NCI-H187 treated with DMSO at 0.1 percent for 48 hours (cell line): ENCODE measurements around the gene FNBP1L.
"Not testable (repeated sequence)": the region's sequence is repeated elsewhere in the genome, so short reads cannot be mapped to it uniquely, and the experiment has no call there.

Experiments
- DNase-seq: peaks from one replicate; lab custom pipeline; 2025; lab: John Stamatoyannopoulos, UW

Gene FNBP1L

GRCh38 chr1:93532780-93533378, 85.0 kb downstream of the FNBP1L start:
- DNase-seq: no peak

DNA sequence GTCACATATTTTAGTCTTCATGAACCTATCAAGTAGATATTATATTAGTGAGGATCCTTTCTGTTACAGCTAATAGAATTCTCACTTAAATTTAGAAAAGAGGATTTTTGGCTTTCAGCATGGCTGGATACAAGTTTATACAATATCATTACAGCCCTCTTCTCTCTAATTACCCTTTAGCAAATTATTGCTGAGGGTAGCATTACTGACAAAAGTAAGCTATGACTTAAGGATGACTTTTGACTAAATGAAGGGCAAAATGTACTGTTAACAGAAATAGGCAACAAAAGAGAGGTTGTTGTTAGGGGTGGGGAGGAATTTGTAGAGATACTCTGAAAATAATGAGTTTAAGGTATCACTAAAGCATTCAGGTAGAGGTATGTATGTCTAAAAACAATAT, 85.8 kb downstream of the FNBP1L start:
- no peak for DNase-seq

DNA sequence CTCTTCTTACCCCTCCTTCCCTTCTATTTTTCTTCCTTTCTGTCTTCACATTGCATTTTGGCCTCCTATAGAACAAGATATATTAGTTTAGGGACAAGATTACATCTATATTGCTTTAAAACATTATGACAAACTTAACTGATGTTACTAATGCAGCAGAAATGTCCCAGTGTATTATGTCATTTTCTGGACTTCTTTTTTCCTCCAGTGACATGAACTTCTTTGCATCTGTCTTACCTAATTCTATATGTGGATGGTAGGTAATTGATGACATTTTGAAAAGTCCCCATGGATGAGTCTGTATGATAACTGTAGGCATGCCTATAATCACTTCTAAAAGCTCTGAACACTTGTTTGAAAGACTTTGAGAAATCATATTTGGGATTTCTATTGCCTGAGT, 89.5 kb downstream of the FNBP1L start:
- no peak for DNase-seq

- DNase-seq: no peak
These were observed 90.0 kb downstream of the FNBP1L start for GRCh38 chr1:93537924-93538323.

- DNase-seq: no peak
These were observed 93.1 kb downstream of the FNBP1L start for GRCh38 chr1:93541045-93541444.

DNA sequence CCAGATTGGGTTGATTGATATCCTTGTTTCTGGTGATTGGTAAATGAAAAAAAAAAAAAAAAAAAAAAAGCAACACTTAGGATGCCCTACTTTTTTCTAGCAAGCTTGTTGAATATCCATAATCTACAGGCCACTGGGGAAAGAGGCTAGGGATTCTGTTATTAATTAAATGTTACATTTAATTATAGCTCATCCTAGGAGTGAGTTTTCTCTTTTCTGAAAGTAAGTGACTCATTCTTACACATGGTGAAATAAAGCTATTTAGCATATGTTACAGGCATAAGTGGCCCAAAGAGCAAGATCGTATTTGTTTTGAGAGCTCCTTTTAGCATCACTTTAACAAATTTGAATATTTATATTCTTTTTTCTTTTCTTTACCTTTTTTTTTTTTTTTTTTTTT, 94.5 kb downstream of the FNBP1L start:
- no peak for DNase-seq

DNA sequence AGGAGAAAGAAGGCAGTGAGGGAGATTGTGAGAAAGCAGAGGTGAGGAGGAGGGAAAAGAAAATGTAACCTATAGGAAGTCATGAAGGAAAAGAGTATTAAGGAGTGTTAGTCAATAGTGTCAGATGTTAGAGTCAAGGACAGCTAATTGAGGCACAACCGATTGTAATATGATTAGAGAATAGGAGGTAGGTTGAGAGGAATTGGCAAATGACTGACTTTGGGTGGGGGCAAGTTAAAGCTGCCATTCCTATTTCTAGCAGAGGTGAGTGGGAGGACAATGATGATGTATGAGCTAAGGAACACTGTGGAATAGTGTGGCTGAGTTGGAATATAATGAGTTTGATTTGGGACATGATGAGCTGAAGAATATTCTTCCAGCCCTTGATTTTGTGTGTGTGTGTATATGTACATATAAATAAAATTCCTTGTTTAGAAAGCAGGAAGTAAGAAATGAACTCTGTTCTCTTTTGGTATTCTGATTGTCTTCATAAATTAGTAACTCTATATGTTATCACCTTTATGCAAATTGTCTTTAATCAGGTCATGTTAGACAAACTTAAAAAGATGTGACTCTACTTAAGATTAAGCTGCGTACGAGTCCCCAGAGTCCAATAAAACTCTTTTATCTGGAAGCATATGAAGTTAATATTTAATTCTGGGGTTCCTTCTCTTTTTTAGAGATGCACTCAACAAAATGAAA, 98.4 kb downstream of the FNBP1L start:
- DNase-seq: no peak

DNA sequence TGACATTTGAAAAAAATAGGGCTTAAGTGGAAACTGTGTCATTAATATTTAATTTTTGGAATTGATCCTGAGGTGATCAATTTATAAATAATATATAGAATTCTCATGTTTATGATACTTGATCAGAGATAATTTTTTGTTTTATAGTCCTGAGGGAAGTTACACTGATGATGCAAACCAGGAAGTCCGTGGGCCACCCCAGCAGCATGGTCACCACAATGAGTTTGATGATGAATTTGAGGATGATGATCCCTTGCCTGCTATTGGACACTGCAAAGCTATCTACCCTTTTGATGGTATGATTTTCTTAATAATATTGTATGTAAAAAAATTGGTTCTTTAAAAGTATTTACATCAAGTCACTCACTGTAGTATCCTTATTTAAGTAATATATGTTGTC, 101.2 kb downstream of the FNBP1L start:
- DNase-seq: no peak

GRCh38 chr1:93549811-93550210, 101.9 kb downstream of the FNBP1L start:
- DNase-seq: no peak

DNA sequence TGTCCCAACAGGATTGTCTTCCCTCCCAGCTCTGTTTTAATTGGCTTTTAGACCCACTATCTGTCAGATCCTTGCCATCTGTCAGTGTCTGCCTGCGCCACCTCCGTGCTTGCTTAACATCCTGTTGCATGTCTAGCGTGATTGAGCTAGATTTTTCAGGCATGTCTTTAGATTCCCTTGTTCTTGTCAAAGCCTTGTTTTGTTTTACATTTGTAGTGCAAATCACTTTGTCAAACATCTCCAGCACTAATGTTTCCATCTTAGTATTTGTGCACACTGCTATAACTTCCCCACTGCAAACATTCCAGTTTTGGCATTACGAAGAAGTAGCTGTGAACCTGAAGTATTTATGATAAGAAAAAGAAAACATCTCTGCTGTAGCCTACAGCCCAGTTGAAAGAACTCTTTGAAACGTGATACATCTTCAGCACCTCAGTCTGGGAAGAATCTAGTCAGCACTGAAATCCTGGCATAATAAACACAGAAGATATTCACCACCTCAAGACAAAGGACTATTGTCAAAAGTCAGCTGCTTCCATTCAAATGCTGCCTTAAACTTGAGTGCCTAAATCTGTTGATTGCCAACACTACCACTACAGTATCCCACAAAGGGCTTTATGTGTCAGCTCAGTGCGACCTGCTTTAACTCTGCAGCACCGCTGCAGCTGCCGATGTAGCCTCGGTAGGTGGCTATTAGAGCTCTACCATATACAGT, 105.0 kb downstream of the FNBP1L start:
- no peak for DNase-seq

DNA sequence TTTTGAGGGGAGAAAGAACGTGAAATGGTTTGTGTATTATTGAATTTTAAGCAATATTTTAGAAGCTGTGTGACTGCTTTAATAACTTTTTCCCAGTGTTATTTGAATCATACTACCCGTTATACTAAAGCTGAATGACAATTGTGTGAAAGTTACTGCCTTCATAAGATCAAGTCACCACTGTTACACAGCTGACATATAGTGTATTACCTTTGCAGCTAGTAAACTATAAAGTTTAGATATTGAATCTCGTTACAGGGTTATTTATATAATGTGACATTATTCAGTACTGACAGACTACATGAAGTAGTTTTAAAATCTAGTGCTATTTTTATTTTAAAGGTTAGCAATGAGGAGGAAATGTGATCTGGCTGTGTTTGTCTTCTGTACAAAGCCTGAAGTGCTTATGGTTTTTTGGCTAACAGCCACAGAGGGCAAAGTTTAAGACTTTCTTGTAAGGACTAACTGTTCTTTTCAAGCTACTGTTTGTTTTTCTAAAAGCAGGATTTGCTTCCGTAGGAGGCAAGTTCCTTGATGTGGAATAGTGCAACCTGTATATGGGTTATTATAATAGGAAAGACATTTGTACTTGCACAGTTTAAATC, 106.1 kb downstream of the FNBP1L start:
- DNase-seq: not testable (repeated sequence)

DNA sequence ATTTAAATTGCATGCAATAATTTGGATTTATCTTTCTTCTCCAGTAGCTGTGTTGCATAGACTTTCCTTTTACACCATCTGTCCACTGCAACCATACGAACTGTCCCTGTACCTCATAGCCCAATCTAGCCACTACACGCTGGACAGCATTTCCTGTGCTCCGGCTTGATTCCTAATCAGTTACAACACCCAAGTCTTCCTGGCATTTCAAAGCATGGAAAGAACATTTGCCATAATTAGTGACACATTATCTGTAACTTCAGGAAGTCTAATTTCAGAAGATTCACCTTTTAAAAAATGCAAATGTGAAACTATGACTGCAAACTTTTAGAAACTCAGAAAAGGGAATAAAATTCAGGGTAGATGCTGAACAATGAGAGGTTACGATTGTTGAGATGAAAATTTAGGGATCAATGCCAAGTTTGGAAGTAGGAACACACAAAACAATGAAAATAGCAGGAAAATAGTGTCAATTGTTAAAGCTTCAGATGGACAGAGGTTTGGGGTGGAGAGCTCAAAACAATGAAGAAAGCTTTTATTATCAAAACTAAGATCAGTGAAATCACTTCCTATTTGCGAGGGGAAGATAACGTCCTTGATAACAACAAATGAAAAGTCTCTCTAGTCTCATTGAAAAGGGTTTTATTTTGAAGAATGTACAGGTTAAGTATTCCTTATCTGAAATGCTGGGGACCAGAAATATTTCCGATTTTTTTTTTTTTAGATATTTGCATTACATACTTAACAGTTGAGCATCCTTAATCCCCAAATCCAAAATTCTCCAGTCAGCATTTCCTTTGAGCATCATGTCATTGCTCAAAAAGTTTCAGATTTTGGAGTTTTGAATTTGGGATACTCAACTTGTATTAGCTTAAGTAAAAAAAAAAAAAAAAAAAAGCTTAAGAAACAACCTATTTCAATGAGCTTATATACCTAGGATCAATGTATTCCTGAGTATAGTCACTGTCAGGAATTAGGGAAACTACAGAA, 107.3 kb downstream of the FNBP1L start:
- no peak for DNase-seq

- DNase-seq: no peak
These were observed 108.4 kb downstream of the FNBP1L start for GRCh38 chr1:93556291-93556690.

- DNase-seq: no peak
These were observed 111.1 kb downstream of the FNBP1L start for GRCh38 chr1:93559045-93559444.

DNA sequence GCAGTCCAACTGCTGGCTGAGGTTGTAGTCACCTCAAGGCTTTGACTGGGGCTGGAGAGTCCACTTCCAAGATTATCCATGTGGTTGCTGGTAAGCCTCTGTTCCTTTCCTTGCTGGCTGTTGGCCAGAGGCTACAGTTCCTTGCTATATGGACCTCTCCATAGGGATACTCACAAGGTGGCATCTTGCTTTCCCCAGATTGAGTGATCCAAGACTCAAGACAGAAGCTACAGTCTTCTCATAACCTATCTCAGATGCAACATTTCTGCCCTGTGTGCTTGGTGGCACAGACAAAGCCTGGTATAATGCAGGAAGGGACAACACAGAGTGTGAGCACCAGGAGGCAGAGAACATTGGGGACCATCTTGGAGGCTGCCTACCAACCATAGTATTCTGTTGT, 111.8 kb downstream of the FNBP1L start:
- DNase-seq: no peak

GRCh38 chr1:93565496-93566206, 117.7 kb downstream of the FNBP1L start:
- no peak for DNase-seq

- no peak for DNase-seq
These were observed 118.3 kb downstream of the FNBP1L start for GRCh38 chr1:93566227-93566626.

DNA sequence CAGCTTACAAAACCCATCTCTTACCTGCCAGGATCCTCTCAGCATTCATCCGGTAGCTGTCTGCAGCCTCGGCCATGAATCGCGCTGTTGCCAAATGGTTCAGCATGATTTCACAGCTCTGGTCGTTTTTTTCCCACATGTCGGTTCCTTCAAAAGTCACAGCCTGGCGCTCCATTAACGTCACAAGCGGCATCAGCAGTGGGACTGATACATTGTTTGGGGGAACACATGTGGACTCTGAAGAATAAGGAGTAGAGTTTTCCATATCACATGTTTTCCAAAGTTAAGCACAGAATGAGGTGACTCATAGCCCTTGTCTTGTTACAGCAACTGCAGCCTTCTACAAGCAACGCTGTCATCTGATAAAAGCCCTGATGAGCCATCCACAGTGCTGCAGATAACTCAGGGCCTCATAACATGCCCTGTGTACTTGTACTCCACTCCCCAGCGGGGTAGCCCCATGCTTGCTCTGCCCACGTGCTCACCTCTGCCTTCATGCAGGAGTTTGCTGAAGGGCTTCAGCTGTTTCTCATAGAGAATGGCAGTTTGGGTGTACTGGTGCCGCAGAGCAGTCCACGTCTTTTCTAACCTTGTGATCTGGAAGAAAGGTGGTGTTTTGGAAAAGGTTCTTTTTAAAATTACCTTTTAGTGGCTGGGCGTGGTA, 119.5 kb downstream of the FNBP1L start:
- no peak for DNase-seq

DNA sequence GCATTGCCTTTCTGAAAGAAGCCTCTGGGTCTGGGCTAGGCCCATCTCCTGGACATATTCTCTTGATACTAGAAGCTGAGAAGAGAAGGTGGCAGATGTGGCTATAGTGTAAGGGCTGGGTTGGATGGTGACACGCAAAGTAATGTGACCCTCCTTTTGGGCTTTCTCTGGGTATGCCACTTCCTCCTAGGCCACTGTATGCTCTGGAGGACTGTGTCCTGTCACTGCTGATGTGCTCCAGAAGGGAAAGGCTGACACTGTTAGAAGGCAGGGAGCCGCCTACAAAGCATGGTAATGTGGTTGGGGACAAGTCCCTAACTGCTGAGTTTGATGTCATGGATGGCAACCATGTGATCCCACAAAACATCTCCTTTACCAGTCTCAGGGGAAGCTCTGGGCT, 121.6 kb downstream of the FNBP1L start:
- DNase-seq: no peak

GRCh38 chr1:93571623-93572310, 123.8 kb downstream of the FNBP1L start:
- DNase-seq: no peak
